Measurements from ENCODE around the gene ZNF488. TPM values are rescaled to one million over a fixed set of nuclear protein-coding genes. Genes with fewer than 3 reads are reported as not detected.

ZNF488 gene
- total and polyA plus RNA-seq, 3 experiments from 2014 or later = 0.42 to 0.44 TPM; not detected in 1

GRCh38 chr10:47412869-47413268 is 28.8 kb upstream of the ZNF488 start:
- no peak overlapping the region for H3K4me3 Mint-ChIP-seq
- Histone ChIP-seq H3K27ac (ENCODE audit: low read depth, low read length) (no peak overlapping the region), H3K4me3 (ENCODE audit: low read length) (no peak overlapping the region), H3K27me3 (ENCODE audit: insufficient read depth, low read length, poor library complexity, severe bottlenecking) (no peaks in the 10 kb centered on the region), H3K9me3 (ENCODE audit: low read length) (no peaks in the 10 kb centered on the region), H3K4me1 (ENCODE audit: insufficient read depth, low read length) (no peaks in the 10 kb centered on the region), H3K36me3 (ENCODE audit: insufficient read depth, low read length) (no peaks in the 10 kb centered on the region)
- H3K9me3 Mint-ChIP-seq = no peaks in the 10 kb centered on the region
- no peak overlapping the region for H3K27ac Mint-ChIP-seq
- no peaks in the 10 kb centered on the region for H3K36me3 Mint-ChIP-seq
- no peaks in the 10 kb centered on the region for H3K4me1 Mint-ChIP-seq
- CTCF ChIA-PET = no interaction called here
- peaks cover 0 to 1% of the 10 kb centered on the region in 2 donors for H3K27me3 Mint-ChIP-seq
- no peak for DNase-seq
- POLR2A ChIA-PET = no interaction called here

DNA sequence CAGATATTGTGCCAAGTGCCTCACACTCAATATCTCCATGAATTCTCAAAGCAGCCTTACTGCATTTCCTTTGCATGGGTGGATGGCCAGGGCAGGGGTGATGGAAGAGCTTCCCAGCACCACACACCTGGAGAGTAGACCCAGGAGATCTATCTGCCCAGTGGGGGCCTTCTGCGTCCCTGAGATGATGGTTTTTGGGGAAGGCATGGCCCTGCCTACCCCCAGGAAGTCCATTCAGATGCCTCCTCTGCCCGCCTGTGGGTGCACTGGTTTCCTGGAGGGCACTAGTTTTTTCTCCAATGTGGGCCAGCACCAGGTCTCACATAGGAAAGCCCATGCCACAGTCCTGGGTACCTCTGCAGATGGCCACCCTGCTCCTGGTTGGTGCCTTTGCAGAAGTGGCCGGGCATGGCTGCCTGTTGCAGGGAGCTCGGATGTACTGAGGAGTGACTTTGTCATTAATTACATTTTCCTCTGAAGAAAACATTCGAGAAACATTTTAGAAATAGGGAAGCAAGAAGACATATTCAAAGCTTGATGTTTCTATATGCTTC is 28.2 kb upstream of the ZNF488 start:
- no peak overlapping the region for H3K27ac ChIP-seq (ENCODE audit: low read depth, low read length)
- Mint-ChIP-seq H3K36me3 (no peaks in the 10 kb centered on the region), H3K9me3 (no peaks in the 10 kb centered on the region), H3K27ac (no peak overlapping the region), H3K27me3 (peaks cover 0 to 1% of the 10 kb centered on the region in 2 donors), H3K4me3 (no peak overlapping the region), H3K4me1 (no peaks in the 10 kb centered on the region)
- ChIA-PET POLR2A (no interaction called here), CTCF (no interaction called here)
- H3K4me1 ChIP-seq (ENCODE audit: insufficient read depth, low read length) = no peaks in the 10 kb centered on the region
- H3K4me3 ChIP-seq (ENCODE audit: low read length) = no peak overlapping the region
- no peaks in the 10 kb centered on the region for H3K36me3 ChIP-seq (ENCODE audit: insufficient read depth, low read length)
- DNase-seq = no peak
- no peaks in the 10 kb centered on the region for H3K9me3 ChIP-seq (ENCODE audit: low read length)
- no peaks in the 10 kb centered on the region for H3K27me3 ChIP-seq (ENCODE audit: insufficient read depth, low read length, poor library complexity, severe bottlenecking)

DNA sequence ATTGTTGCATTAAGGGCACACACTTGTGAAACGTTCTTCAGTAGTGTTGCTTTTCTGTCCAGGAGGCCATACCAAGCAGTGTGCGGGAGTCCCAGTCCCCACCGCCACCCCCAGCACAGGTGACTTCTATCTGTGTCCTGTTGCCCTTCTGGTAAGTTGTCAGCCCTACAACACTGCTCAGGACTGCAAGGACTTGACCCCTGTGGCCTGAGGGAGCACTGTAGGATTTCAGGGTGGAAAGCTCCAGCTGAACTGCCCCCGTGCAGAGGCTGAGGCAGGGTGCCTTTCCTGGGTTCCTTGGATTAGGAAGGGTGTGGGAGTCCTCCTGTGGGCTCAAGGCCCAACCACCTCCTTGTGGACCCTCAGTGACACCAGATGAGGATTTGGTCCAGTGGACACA is 26.8 kb upstream of the ZNF488 start:
- H3K4me1 ChIP-seq (ENCODE audit: insufficient read depth, low read length) = no peaks in the 10 kb centered on the region
- ChIA-PET CTCF (no interaction called here), POLR2A (no interaction called here)
- Mint-ChIP-seq H3K4me3 (no peak overlapping the region), H3K27me3 (peaks cover 0 to 1% of the 10 kb centered on the region in 2 donors), H3K36me3 (no peaks in the 10 kb centered on the region), H3K4me1 (no peaks in the 10 kb centered on the region), H3K27ac (no peak overlapping the region), H3K9me3 (no peaks in the 10 kb centered on the region)
- no peaks in the 10 kb centered on the region for H3K27me3 ChIP-seq (ENCODE audit: insufficient read depth, low read length, poor library complexity, severe bottlenecking)
- no peaks in the 10 kb centered on the region for H3K9me3 ChIP-seq (ENCODE audit: low read length)
- H3K27ac ChIP-seq (ENCODE audit: low read depth, low read length) = no peak overlapping the region
- H3K36me3 ChIP-seq (ENCODE audit: insufficient read depth, low read length) = no peaks in the 10 kb centered on the region
- no peak overlapping the region for H3K4me3 ChIP-seq (ENCODE audit: low read length)
- no peak for DNase-seq

GRCh38 chr10:47410271-47410670 is 26.2 kb upstream of the ZNF488 start:
- DNase-seq = no peak
- Histone ChIP-seq H3K27ac (ENCODE audit: low read depth, low read length) (no peak overlapping the region), H3K4me1 (ENCODE audit: insufficient read depth, low read length) (no peaks in the 10 kb centered on the region), H3K27me3 (ENCODE audit: insufficient read depth, low read length, poor library complexity, severe bottlenecking) (no peaks in the 10 kb centered on the region), H3K4me3 (ENCODE audit: low read length) (no peak overlapping the region), H3K9me3 (ENCODE audit: low read length) (no peaks in the 10 kb centered on the region), H3K36me3 (ENCODE audit: insufficient read depth, low read length) (no peaks in the 10 kb centered on the region)
- CTCF ChIA-PET = no interaction called here
- H3K4me3 Mint-ChIP-seq = no peak overlapping the region
- H3K9me3 Mint-ChIP-seq = no peaks in the 10 kb centered on the region
- no peaks in the 10 kb centered on the region for H3K4me1 Mint-ChIP-seq
- POLR2A ChIA-PET = no interaction called here
- peaks cover 0 to 1% of the 10 kb centered on the region in 2 donors for H3K27me3 Mint-ChIP-seq
- no peak overlapping the region for H3K27ac Mint-ChIP-seq
- no peaks in the 10 kb centered on the region for H3K36me3 Mint-ChIP-seq

DNA sequence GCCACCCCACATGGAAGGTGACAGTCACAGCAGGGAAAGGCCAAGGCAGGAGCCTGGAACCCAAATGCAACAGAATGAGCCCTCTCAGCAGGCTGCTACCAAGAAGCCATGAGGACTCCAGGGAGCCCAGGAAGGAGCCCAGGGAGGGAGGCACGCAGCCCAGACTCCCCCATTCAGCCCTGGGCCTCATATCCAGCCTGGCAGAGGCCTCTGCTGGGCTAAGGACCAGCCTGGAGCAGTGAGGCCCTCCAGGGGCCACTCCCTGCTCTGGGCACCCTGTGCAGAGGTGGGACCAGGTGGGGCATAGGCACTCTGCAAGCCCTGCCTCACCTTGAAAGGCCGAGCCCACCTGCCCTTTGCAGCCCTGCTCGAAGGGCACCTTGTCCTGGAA is 25.8 kb upstream of the ZNF488 start:
- ChIA-PET POLR2A (no interaction called here), CTCF (no interaction called here)
- H3K9me3 ChIP-seq (ENCODE audit: low read length) = no peaks in the 10 kb centered on the region
- H3K4me3 Mint-ChIP-seq = no peak overlapping the region
- no peaks in the 10 kb centered on the region for H3K4me1 Mint-ChIP-seq
- H3K27ac ChIP-seq (ENCODE audit: low read depth, low read length) = no peak overlapping the region
- no peaks in the 10 kb centered on the region for H3K36me3 Mint-ChIP-seq
- no peaks in the 10 kb centered on the region for H3K36me3 ChIP-seq (ENCODE audit: insufficient read depth, low read length)
- H3K9me3 Mint-ChIP-seq = no peaks in the 10 kb centered on the region
- peaks cover 0 to 1% of the 10 kb centered on the region in 2 donors for H3K27me3 Mint-ChIP-seq
- no peaks in the 10 kb centered on the region for H3K27me3 ChIP-seq (ENCODE audit: insufficient read depth, low read length, poor library complexity, severe bottlenecking)
- H3K4me3 ChIP-seq (ENCODE audit: low read length) = no peak overlapping the region
- DNase-seq = no peak
- no peak overlapping the region for H3K27ac Mint-ChIP-seq
- no peaks in the 10 kb centered on the region for H3K4me1 ChIP-seq (ENCODE audit: insufficient read depth, low read length)

- Histone ChIP-seq H3K4me1 (ENCODE audit: insufficient read depth, low read length) (no peaks in the 10 kb centered on the region), H3K27ac (ENCODE audit: low read depth, low read length) (no peak overlapping the region), H3K4me3 (ENCODE audit: low read length) (no peak overlapping the region), H3K27me3 (ENCODE audit: insufficient read depth, low read length, poor library complexity, severe bottlenecking) (no peaks in the 10 kb centered on the region), H3K9me3 (ENCODE audit: low read length) (no peaks in the 10 kb centered on the region), H3K36me3 (ENCODE audit: insufficient read depth, low read length) (no peaks in the 10 kb centered on the region)
- DNase-seq = no peak
- no peak overlapping the region for H3K27ac Mint-ChIP-seq
- H3K27me3 Mint-ChIP-seq = peaks cover 0 to 1% of the 10 kb centered on the region in 2 donors
- ChIA-PET POLR2A (no interaction called here), CTCF (no interaction called here)
- no peaks in the 10 kb centered on the region for H3K36me3 Mint-ChIP-seq
- H3K9me3 Mint-ChIP-seq = no peaks in the 10 kb centered on the region
- no peaks in the 10 kb centered on the region for H3K4me1 Mint-ChIP-seq
- no peak overlapping the region for H3K4me3 Mint-ChIP-seq
These were observed 25.2 kb upstream of the ZNF488 start for GRCh38 chr10:47409171-47409865.

GRCh38 chr10:47408606-47409005 is 24.5 kb upstream of the ZNF488 start:
- H3K9me3 Mint-ChIP-seq = no peaks in the 10 kb centered on the region
- Histone ChIP-seq H3K27ac (ENCODE audit: low read depth, low read length) (no peak overlapping the region), H3K9me3 (ENCODE audit: low read length) (no peaks in the 10 kb centered on the region), H3K27me3 (ENCODE audit: insufficient read depth, low read length, poor library complexity, severe bottlenecking) (no peaks in the 10 kb centered on the region), H3K36me3 (ENCODE audit: insufficient read depth, low read length) (no peaks in the 10 kb centered on the region), H3K4me1 (ENCODE audit: insufficient read depth, low read length) (no peaks in the 10 kb centered on the region), H3K4me3 (ENCODE audit: low read length) (no peak overlapping the region)
- ChIA-PET CTCF (no interaction called here), POLR2A (no interaction called here)
- H3K4me1 Mint-ChIP-seq = no peaks in the 10 kb centered on the region
- no peak overlapping the region for H3K4me3 Mint-ChIP-seq
- peaks cover 0 to 1% of the 10 kb centered on the region in 2 donors for H3K27me3 Mint-ChIP-seq
- no peaks in the 10 kb centered on the region for H3K36me3 Mint-ChIP-seq
- no peak overlapping the region for H3K27ac Mint-ChIP-seq
- no peak for DNase-seq

DNA sequence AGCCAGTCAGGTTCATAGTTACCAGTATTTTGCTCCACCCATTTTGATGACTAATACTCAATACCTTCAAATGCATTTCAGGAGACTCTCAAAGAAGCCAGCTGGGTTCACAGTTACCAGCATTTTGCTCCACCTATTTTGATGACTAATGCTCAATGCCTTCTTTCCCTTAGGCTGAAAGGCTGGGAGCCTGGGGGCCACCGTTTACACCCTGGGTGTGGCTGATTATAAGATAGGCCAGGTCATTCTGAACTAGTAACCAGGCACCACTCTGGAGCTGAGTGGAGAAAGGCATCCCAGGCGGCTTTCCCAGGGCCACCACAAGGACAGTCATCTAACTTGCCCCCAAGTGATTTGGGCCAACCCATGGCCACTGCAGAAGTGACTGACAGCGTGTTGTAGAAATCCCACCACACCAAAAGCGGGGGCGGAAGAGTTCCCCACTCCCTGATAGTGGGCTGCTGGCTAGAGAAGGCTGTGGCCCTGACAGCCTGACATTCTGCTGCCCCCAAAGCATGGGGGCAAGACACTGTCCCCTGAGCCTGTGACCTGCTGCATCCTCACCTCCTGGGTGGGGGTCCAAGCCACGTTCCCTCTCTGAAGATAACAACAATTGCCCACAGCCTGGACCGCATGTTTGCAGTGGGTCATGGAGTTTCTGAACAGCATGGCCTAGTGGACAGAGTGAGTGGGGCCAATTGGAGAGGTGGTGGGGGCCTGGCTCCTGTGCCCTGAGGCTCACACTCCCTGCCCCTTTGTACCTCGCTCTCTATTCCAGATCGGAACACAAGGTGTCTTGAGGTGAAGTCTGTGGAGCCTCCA is 23.0 kb upstream of the ZNF488 start:
- no peaks in the 10 kb centered on the region for H3K9me3 ChIP-seq (ENCODE audit: low read length)
- H3K4me1 ChIP-seq (ENCODE audit: insufficient read depth, low read length) = no peaks in the 10 kb centered on the region
- no peaks in the 10 kb centered on the region for H3K27me3 ChIP-seq (ENCODE audit: insufficient read depth, low read length, poor library complexity, severe bottlenecking)
- ChIA-PET POLR2A (no interaction called here), CTCF (no interaction called here)
- H3K4me1 Mint-ChIP-seq = no peaks in the 10 kb centered on the region
- H3K36me3 Mint-ChIP-seq = no peaks in the 10 kb centered on the region
- peaks cover 0 to 12% of the 10 kb centered on the region in 2 donors for H3K27me3 Mint-ChIP-seq
- no peaks in the 10 kb centered on the region for H3K36me3 ChIP-seq (ENCODE audit: insufficient read depth, low read length)
- DNase-seq = no peak
- H3K27ac ChIP-seq (ENCODE audit: low read depth, low read length) = no peak overlapping the region
- H3K9me3 Mint-ChIP-seq = no peaks in the 10 kb centered on the region
- H3K4me3 ChIP-seq (ENCODE audit: low read length) = no peak overlapping the region
- H3K4me3 Mint-ChIP-seq = no peak overlapping the region
- no peak overlapping the region for H3K27ac Mint-ChIP-seq
